ENCODE measurements around the gene ELF5.

Gene ELF5

GRCh38 chr11:34483106-34483874 is 30.3 kb downstream of the ELF5 start:
- no peak overlapping the region for H3K27ac ChIP-seq
- TF ChIP-seq CTCF (conservative IDR thresholded peaks at IDR 0.05) (no peak), ZFX (IDR thresholded peaks at IDR 0.05) (no peak)

- TF ChIP-seq CTCF (conservative IDR thresholded peaks at IDR 0.05) (no peak), ZFX (IDR thresholded peaks at IDR 0.05) (no peak)
- H3K27ac ChIP-seq: no peak overlapping the region
Measured at GRCh38 chr11:34481307-34481706, 32.3 kb downstream of the ELF5 start.

DNA sequence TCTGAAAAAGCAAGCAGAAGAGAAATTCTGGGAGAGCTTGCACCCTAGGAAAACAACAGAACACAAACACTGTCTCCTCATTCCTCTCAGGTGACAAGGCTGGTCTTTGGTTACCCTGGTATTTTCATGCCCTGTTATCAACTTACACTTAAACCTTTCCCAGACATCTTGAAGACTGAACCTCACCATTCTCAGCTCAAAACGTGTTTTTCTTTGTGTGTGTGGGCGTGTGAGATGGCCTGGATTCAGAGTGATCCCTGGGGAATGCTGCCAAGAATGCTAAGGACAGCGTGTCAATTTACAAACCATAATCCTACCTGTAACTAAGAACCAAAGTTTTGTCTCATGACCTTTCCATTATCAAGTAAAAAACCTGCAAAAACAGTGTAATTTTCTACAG is 33.3 kb downstream of the ELF5 start:
- no peak overlapping the region for H3K27ac ChIP-seq
- TF ChIP-seq ZFX (IDR thresholded peaks at IDR 0.05): no peak
- no peak for TF ChIP-seq CTCF (conservative IDR thresholded peaks at IDR 0.05)

- no peak overlapping the region for H3K27ac ChIP-seq
- TF ChIP-seq ZFX (IDR thresholded peaks at IDR 0.05): no peak
- no peak for TF ChIP-seq CTCF (conservative IDR thresholded peaks at IDR 0.05)
Measured at GRCh38 chr11:34478845-34479663, 34.5 kb downstream of the ELF5 start.

DNA sequence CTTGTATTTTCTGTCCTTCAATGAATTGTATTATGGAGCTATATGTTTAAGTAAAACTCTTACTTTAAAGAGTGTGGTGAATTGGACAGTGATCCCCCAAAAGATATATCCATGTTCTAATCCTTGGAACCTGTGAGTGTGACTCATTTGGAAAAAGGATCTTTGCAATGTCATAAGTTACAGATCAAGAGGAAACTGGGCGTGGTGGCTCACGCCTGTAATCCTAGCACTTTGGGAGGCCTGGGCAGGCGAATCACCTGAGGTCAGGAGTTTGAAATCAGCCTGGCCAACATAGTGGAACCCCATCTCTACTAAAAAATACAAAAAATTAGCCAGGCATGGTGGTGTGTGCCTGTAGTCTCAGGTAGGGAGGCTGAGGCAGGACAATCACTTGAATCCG is 36.7 kb downstream of the ELF5 start:
- TF ChIP-seq CTCF (conservative IDR thresholded peaks at IDR 0.05) (no peak), ZFX (IDR thresholded peaks at IDR 0.05) (no peak)
- H3K27ac ChIP-seq: no peak overlapping the region

GRCh38 chr11:34475656-34476055 is 37.9 kb downstream of the ELF5 start:
- no peak overlapping the region for H3K27ac ChIP-seq
- no peak for TF ChIP-seq CTCF (conservative IDR thresholded peaks at IDR 0.05)
- TF ChIP-seq ZFX (IDR thresholded peaks at IDR 0.05): no peak

DNA sequence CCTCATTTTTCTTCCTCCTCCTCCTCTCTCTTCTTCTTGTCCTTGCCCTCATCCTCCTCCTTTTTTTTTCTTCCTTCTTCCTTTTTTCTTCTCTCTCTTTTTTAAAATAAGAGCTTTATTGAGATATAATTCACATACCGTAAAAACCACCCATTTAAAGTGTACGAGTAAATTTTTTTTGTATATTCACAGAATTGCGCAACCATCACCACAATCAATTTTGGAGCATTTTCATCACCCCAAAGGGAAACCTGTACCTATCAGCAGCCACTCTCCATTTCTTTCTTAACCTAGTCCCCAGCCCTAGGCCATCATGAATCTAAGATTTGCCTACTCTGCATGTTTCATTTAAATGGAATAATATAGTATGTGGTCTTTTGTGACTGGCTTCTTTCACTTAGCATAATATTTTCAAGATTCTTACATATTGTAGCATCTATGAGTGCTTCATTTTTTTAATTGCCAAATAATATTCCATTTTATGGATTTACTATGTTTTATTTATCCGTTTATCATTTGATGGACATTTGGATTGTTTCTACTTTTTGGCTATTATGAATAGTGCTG is 39.9 kb downstream of the ELF5 start:
- no peak overlapping the region for H3K27ac ChIP-seq
- no peak for TF ChIP-seq CTCF (conservative IDR thresholded peaks at IDR 0.05)
- TF ChIP-seq ZFX (IDR thresholded peaks at IDR 0.05): no peak

All from C4-2B (cell line).